Measurements from ENCODE around the gene RPH3AL. TPM values are rescaled to one million over a fixed set of nuclear protein-coding genes. Genes with fewer than 3 reads are reported as not detected.

The RPH3AL gene
- total RNA-seq, 1 donor = 1.3 TPM

- no peak overlapping the region for H3K4me3 ChIP-seq (ENCODE audit: low read depth, low read length)
- no peak for DNase-seq (ENCODE audit: low read depth)
- TF ChIP-seq CTCF (IDR thresholded peaks at IDR 0.05; ENCODE audit: insufficient read depth, low read depth, low read length) = no peak
Observed at GRCh38 chr17:379531-380465, 27.2 kb upstream of the RPH3AL start.

GRCh38 chr17:378068-378467, 25.5 kb upstream of the RPH3AL start:
- H3K4me3 ChIP-seq (ENCODE audit: low read depth, low read length) = no peak overlapping the region
- no peak for DNase-seq (ENCODE audit: low read depth)
- TF ChIP-seq CTCF (IDR thresholded peaks at IDR 0.05; ENCODE audit: insufficient read depth, low read depth, low read length) = no peak

GRCh38 chr17:376936-377863, 24.6 kb upstream of the RPH3AL start:
- no peak for TF ChIP-seq CTCF (IDR thresholded peaks at IDR 0.05; ENCODE audit: insufficient read depth, low read depth, low read length)
- no peak overlapping the region for H3K4me3 ChIP-seq (ENCODE audit: low read depth, low read length)
- peak; percentile 77 for DNase-seq (ENCODE audit: low read depth)

- TF ChIP-seq CTCF (IDR thresholded peaks at IDR 0.05; ENCODE audit: insufficient read depth, low read depth, low read length) = no peak
- no peak for DNase-seq (ENCODE audit: low read depth)
- no peak overlapping the region for H3K4me3 ChIP-seq (ENCODE audit: low read depth, low read length)
Observed at GRCh38 chr17:373613-374230, 21.1 kb upstream of the RPH3AL start.

- H3K4me3 ChIP-seq (ENCODE audit: low read depth, low read length) = no peak overlapping the region
- TF ChIP-seq CTCF (IDR thresholded peaks at IDR 0.05; ENCODE audit: insufficient read depth, low read depth, low read length) = no peak
- DNase-seq (ENCODE audit: low read depth) = peak; percentile 54
Observed at GRCh38 chr17:372157-373152, 19.8 kb upstream of the RPH3AL start.
